Measurements from ENCODE around the gene SEC23A. TPM values are rescaled to one million over a fixed set of nuclear protein-coding genes. Genes with fewer than 3 reads are reported as not detected.
"Not testable (repeated sequence)": the region's sequence is repeated elsewhere in the genome, so short reads cannot be mapped to it uniquely, and the experiment has no call there.

The SEC23A gene
- total RNA-seq, 2 donors from 2014 or later = 184 to 186 TPM

- no peak overlapping the region for H3K4me3 ChIP-seq
- no peak for ATAC-seq (ENCODE audit: insufficient number of reproducible peaks, low FRiP score, low read depth)
- no peaks in the 10 kb centered on the region for H3K9me3 ChIP-seq
- H3K4me1 ChIP-seq (ENCODE audit: control insufficient read depth in 1 of 2, low read depth in 2 of 2) = peaks cover 0 to 5% of the 10 kb centered on the region in 2 donors
- TF ChIP-seq CTCF (IDR thresholded peaks at IDR 0.05) = no peak
- H3K27me3 ChIP-seq (replicated peaks; ENCODE audit: insufficient read depth) = no peaks in the 10 kb centered on the region
- no peak overlapping the region for H3K27ac ChIP-seq
- peaks cover 29% of the 10 kb centered on the region for H3K36me3 ChIP-seq
- no peak for DNase-seq (ENCODE audit: low spot score)
Observed at GRCh38 chr14:39085933-39086332, 17.1 kb downstream of the SEC23A start.

- Histone ChIP-seq H3K27ac (no peak overlapping the region), H3K27me3 (replicated peaks; ENCODE audit: insufficient read depth) (no peaks in the 10 kb centered on the region), H3K4me3 (no peak overlapping the region), H3K9me3 (no peaks in the 10 kb centered on the region), H3K36me3 (peaks cover 31% of the 10 kb centered on the region), H3K4me1 (ENCODE audit: control insufficient read depth in 1 of 2, low read depth in 2 of 2) (peaks cover 0 to 5% of the 10 kb centered on the region in 2 donors)
- DNase-seq (ENCODE audit: low spot score) (no peak), ATAC-seq (ENCODE audit: insufficient number of reproducible peaks, low FRiP score, low read depth) (no peak)
- no peak for TF ChIP-seq CTCF (IDR thresholded peaks at IDR 0.05)
Observed at GRCh38 chr14:39083127-39083526, 19.9 kb downstream of the SEC23A start.

GRCh38 chr14:39080886-39081285 is 22.1 kb downstream of the SEC23A start:
- ATAC-seq (ENCODE audit: insufficient number of reproducible peaks, low FRiP score, low read depth) (no peak), DNase-seq (ENCODE audit: low spot score) (no peak)
- Histone ChIP-seq H3K27ac (no peak overlapping the region), H3K4me1 (ENCODE audit: control insufficient read depth in 1 of 2, low read depth in 2 of 2) (no peaks in the 10 kb centered on the region), H3K27me3 (replicated peaks; ENCODE audit: insufficient read depth) (no peaks in the 10 kb centered on the region), H3K4me3 (no peak overlapping the region), H3K9me3 (no peaks in the 10 kb centered on the region), H3K36me3 (peaks cover 29% of the 10 kb centered on the region)
- no peak for TF ChIP-seq CTCF (IDR thresholded peaks at IDR 0.05)

- H3K36me3 ChIP-seq = peaks cover 35% of the 10 kb centered on the region
- no peak for TF ChIP-seq CTCF (IDR thresholded peaks at IDR 0.05)
- ATAC-seq (ENCODE audit: insufficient number of reproducible peaks, low FRiP score, low read depth) (no peak), DNase-seq (ENCODE audit: low spot score) (no peak)
- H3K27me3 ChIP-seq (replicated peaks; ENCODE audit: insufficient read depth) = no peaks in the 10 kb centered on the region
- no peak overlapping the region for H3K4me3 ChIP-seq
- H3K27ac ChIP-seq = no peak overlapping the region
- no peaks in the 10 kb centered on the region for H3K9me3 ChIP-seq
- H3K4me1 ChIP-seq (ENCODE audit: control insufficient read depth in 1 of 2, low read depth in 2 of 2) = peaks cover 0 to 8% of the 10 kb centered on the region in 2 donors
Observed at GRCh38 chr14:39071096-39071495, 31.9 kb downstream of the SEC23A start.

GRCh38 chr14:39069923-39070322 is 33.1 kb downstream of the SEC23A start:
- H3K27ac ChIP-seq = no peak overlapping the region
- peaks cover 33% of the 10 kb centered on the region for H3K36me3 ChIP-seq
- H3K4me3 ChIP-seq = no peak overlapping the region
- TF ChIP-seq CTCF (IDR thresholded peaks at IDR 0.05) = no peak
- DNase-seq (ENCODE audit: low spot score) (no peak), ATAC-seq (ENCODE audit: insufficient number of reproducible peaks, low FRiP score, low read depth) (no peak)
- no peaks in the 10 kb centered on the region for H3K4me1 ChIP-seq (ENCODE audit: control insufficient read depth in 1 of 2, low read depth in 2 of 2)
- no peaks in the 10 kb centered on the region for H3K9me3 ChIP-seq
- H3K27me3 ChIP-seq (replicated peaks; ENCODE audit: insufficient read depth) = no peaks in the 10 kb centered on the region

GRCh38 chr14:39069169-39069805 is 33.7 kb downstream of the SEC23A start:
- H3K27ac ChIP-seq = not testable (repeated sequence)

More at GRCh38 chr14:39069169-39069805, 33.7 kb downstream of the SEC23A start:
- H3K4me3 ChIP-seq; H3K4me1 ChIP-seq (ENCODE audit: control insufficient read depth in 1 of 2, low read depth in 2 of 2); DNase-seq (ENCODE audit: low spot score); H3K9me3 ChIP-seq; H3K27me3 ChIP-seq (replicated peaks; ENCODE audit: insufficient read depth); ATAC-seq (ENCODE audit: insufficient number of reproducible peaks, low FRiP score, low read depth): not testable (repeated sequence)
- peaks cover 32% of the 10 kb centered on the region for H3K36me3 ChIP-seq
